Esophagus (tissue), 2 donors: ENCODE data around the gene C5orf58. TPM values are rescaled to one million over a fixed set of nuclear protein-coding genes. Genes with fewer than 3 reads are reported as not detected.

Experiments used
- H3K27ac ChIP-seq, 2 donors: one replicate each; pipeline ENCODE4 v1.5.1; 2013; ENCODE audit warnings: low read depth in 2 of 2, mild to moderate bottlenecking in 2 of 2, inconsistent platforms in 1 of 2, low read length in 1 of 2, moderate library complexity in 1 of 2
- H3K27me3 ChIP-seq, 2 donors: one replicate each; pipeline ENCODE4 v1.6.1; 2013; ENCODE audit warnings: low read length in 2 of 2, control low read depth in 1 of 2, mild to moderate bottlenecking in 1 of 2; ENCODE audit not compliant: insufficient read depth in 2 of 2, control insufficient read depth in 1 of 2
- H3K36me3 ChIP-seq, 2 donors: one replicate each; pipeline ENCODE4 v1.6.1; 2013; ENCODE audit warnings: low read length in 1 of 2; ENCODE audit not compliant: control insufficient read depth in 2 of 2, insufficient read depth in 2 of 2
- H3K4me1 ChIP-seq, 2 donors: one replicate each; pipeline ENCODE4 v1.6.1; 2013; ENCODE audit warnings: low read length in 1 of 2; ENCODE audit not compliant: control insufficient read depth in 2 of 2, insufficient read depth in 2 of 2
- H3K4me3 ChIP-seq, 2 donors: one replicate each; pipeline ENCODE4 v1.5.1; 2013; ENCODE audit warnings: low read length in 2 of 2, mild to moderate bottlenecking in 2 of 2, low read depth in 1 of 2, moderate library complexity in 1 of 2
- H3K9me3 ChIP-seq, 2 donors: one replicate each; pipeline ENCODE4 v1.6.1; 2013; ENCODE audit warnings: mild to moderate bottlenecking in 2 of 2, low read depth in 1 of 2, low read length in 1 of 2, moderate library complexity in 1 of 2; ENCODE audit not compliant: control insufficient read depth in 2 of 2, insufficient read depth in 1 of 2
- WGBS, 2 donors: extraction: QIAGEN DNeasy Blood & Tissue Kit; methylation state at CpG; one replicate each; pipeline ENCODE4 v1.1.7; 2013; 5-methylcytosine and 5-hydroxymethylcytosine counted together
- polyA plus RNA-seq, 2 donors: library from polyadenylated mRNA; stranded (reverse); fragments of 200-250 nt; gene quantifications; one replicate each; pipeline ENCODE4 v1.2.3, GENCODE V29; 2013
- donor health status: healthy with polysubstance abuse.
- donor health status: Bipolar disorder and iron deficiency.

Gene C5orf58
- polyA plus RNA-seq, 2 donors: 0.06 TPM; not detected in 1

DNA sequence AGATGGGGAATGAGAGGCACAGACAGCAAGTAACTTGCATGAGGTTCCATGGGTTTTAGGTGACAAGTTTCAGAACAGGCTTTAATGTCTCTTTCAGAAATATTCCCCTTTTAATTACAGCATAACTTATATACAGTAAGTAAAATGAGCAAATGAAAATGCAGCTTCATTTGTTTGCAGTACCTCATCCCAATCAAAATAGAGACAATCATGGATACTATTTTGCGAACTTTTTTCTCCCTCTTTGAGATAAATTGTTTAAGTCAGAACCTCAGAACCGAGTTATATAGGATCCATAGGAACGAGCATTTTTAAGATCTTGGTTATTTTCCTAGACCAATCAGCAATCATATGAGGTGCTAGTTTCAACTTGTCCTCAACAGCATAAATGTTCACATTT lies 61.3 kb downstream of the C5orf58 start:
- Histone ChIP-seq H3K36me3 (no peaks in the 10 kb centered on the region), H3K4me1 (no peaks in the 10 kb centered on the region), H3K27me3 (peaks cover 0 to 2% of the 10 kb centered on the region in 2 donors), H3K27ac (no peak overlapping the region), H3K9me3 (no peaks in the 10 kb centered on the region), H3K4me3 (peak overlapping the region in 1 of 2 donors; percentile 11)
- WGBS, 2 donors: 63 to 75% methylated on average over 3 of the region's 3 CpGs

DNA sequence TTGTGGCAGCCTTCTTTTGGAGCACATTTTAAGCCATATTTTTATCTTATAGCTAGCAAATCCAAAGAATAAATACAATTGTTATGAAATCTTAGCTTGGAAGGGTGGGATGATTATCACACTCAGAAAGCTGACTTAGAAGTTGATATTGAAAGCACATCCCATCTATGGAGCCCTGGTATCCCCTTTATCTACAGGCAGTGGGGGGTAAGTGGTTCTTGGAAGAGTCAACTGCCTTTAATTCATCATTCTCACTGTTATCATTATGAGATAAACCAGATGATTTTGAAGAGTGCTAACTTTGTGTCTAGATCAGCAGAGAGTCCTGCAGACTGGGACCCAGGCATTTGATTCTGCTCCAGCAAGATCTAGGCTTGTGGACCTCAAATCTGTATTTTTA lies 61.8 kb downstream of the C5orf58 start:
- Histone ChIP-seq H3K9me3 (no peaks in the 10 kb centered on the region), H3K27me3 (peaks cover 0 to 2% of the 10 kb centered on the region in 2 donors), H3K4me1 (no peaks in the 10 kb centered on the region), H3K36me3 (no peaks in the 10 kb centered on the region), H3K27ac (no peak overlapping the region), H3K4me3 (peak overlapping the region in 1 of 2 donors; percentile 37)

Other genes starting within 250 kb of the C5orf58 start
- not detected for gene FOXI1, start 127.1 kb upstream of the C5orf58 start, polyA plus RNA-seq
- gene LCP2, start 64.8 kb downstream of the C5orf58 start, polyA plus RNA-seq: 1 to 10 TPM; 2.4 to 2.6 TPM
- gene KCNMB1, start 156.4 kb downstream of the C5orf58 start, polyA plus RNA-seq: 1 to 10 TPM; 4.2 to 8.2 TPM